Nephron progenitor cell (in vitro differentiated cells): ENCODE results near the gene RELL1.

Experiments used
- DNase-seq: peaks from one replicate; pipeline ENCODE4 v3.0.0; 2021
- H3K27ac Mint-ChIP-seq: 2 replicates; pipeline ENCODE4 v1.8.0; 2021; ENCODE audit warnings: mild to moderate bottlenecking, moderate library complexity, mixed read lengths
- H3K27me3 Mint-ChIP-seq: 2 replicates; pipeline ENCODE4 v1.8.0; 2021; ENCODE audit warnings: mild to moderate bottlenecking, low read depth, mixed read lengths; ENCODE audit not compliant: poor library complexity
- H3K36me3 Mint-ChIP-seq: 2 replicates; pipeline ENCODE4 v1.8.0; 2021; ENCODE audit warnings: low read depth, mixed read lengths
- H3K4me1 Mint-ChIP-seq: 2 replicates; pipeline ENCODE4 v1.8.0; 2021; ENCODE audit warnings: mixed read lengths
- H3K4me3 Mint-ChIP-seq: 2 replicates; pipeline ENCODE4 v1.8.0; 2021; ENCODE audit warnings: mild to moderate bottlenecking, moderate library complexity, mixed read lengths
- H3K9me3 Mint-ChIP-seq: 2 replicates; pipeline ENCODE4 v1.8.0; 2021; ENCODE audit warnings: mild to moderate bottlenecking, moderate library complexity, mixed read lengths
- CTCF ChIP-seq: fragments of 200-600 bp; sonication (generic); IDR thresholded peaks from 2 replicates; pipeline ENCODE4 v1.5.0; 2021; ENCODE audit warnings: antibody characterized with exemption

The RELL1 gene

GRCh38 chr4:37646247-37646646 is 39.9 kb downstream of the RELL1 start:
- Mint-ChIP-seq H3K36me3 (peaks cover 12% of the 10 kb centered on the region), H3K4me3 (no peak overlapping the region), H3K9me3 (no peaks in the 10 kb centered on the region), H3K27me3 (no peaks in the 10 kb centered on the region), H3K4me1 (peaks cover 38% of the 10 kb centered on the region), H3K27ac (no peak overlapping the region)
- no peak for TF ChIP-seq CTCF
- DNase-seq = no peak

- H3K9me3 Mint-ChIP-seq = no peaks in the 10 kb centered on the region
- H3K36me3 Mint-ChIP-seq = peaks cover 12% of the 10 kb centered on the region
- TF ChIP-seq CTCF = no peak
- no peak overlapping the region for H3K27ac Mint-ChIP-seq
- no peak overlapping the region for H3K4me3 Mint-ChIP-seq
- H3K4me1 Mint-ChIP-seq = peaks cover 38% of the 10 kb centered on the region
- no peak for DNase-seq
- H3K27me3 Mint-ChIP-seq = no peaks in the 10 kb centered on the region
These were observed 40.4 kb downstream of the RELL1 start for GRCh38 chr4:37645736-37646135.

GRCh38 chr4:37644962-37645361 is 41.2 kb downstream of the RELL1 start:
- no peak for DNase-seq
- Mint-ChIP-seq H3K36me3 (peaks cover 12% of the 10 kb centered on the region), H3K4me1 (peaks cover 38% of the 10 kb centered on the region), H3K9me3 (no peaks in the 10 kb centered on the region), H3K27me3 (no peaks in the 10 kb centered on the region), H3K4me3 (no peak overlapping the region), H3K27ac (no peak overlapping the region)
- no peak for TF ChIP-seq CTCF

GRCh38 chr4:37641886-37642849 is 44.0 kb downstream of the RELL1 start:
- peak overlapping the region; percentile 8 for H3K27ac Mint-ChIP-seq
- peaks cover 13% of the 10 kb centered on the region for H3K4me1 Mint-ChIP-seq
- no peak overlapping the region for H3K4me3 Mint-ChIP-seq
- H3K9me3 Mint-ChIP-seq = no peaks in the 10 kb centered on the region
- H3K27me3 Mint-ChIP-seq = no peaks in the 10 kb centered on the region
- no peak for DNase-seq
- no peak for TF ChIP-seq CTCF
- peaks cover 21% of the 10 kb centered on the region for H3K36me3 Mint-ChIP-seq

- H3K9me3 Mint-ChIP-seq = no peaks in the 10 kb centered on the region
- H3K27me3 Mint-ChIP-seq = no peaks in the 10 kb centered on the region
- H3K27ac Mint-ChIP-seq = no peak overlapping the region
- peaks cover 9% of the 10 kb centered on the region for H3K4me1 Mint-ChIP-seq
- H3K36me3 Mint-ChIP-seq = peaks cover 21% of the 10 kb centered on the region
- TF ChIP-seq CTCF = no peak
- H3K4me3 Mint-ChIP-seq = no peak overlapping the region
- DNase-seq = no peak
These were observed 44.8 kb downstream of the RELL1 start for GRCh38 chr4:37641352-37641751.
